Activated CD8-positive, alpha-beta memory T cell treated with anti-CD3 and anti-CD28 coated beads for 36 hours (primary cell): ENCODE measurements around the gene IFT74. TPM values are rescaled to one million over a fixed set of nuclear protein-coding genes. Genes with fewer than 3 reads are reported as not detected.

ENCODE experiments used
- CTCF ChIA-PET: fragments of 350-600 bp; sonication (Branson Sonifier 250); formaldehyde crosslinking; loops from one replicate; lab custom pipeline; 2021; ENCODE audit warnings: antibody characterized with exemption; lab: Charles Lee
- POLR2A ChIA-PET: fragments of 350-600 bp; sonication (Branson Sonifier 250); formaldehyde crosslinking; loops from one replicate; lab custom pipeline; 2021; ENCODE audit warnings: antibody characterized with exemption; lab: Charles Lee
- total RNA-seq, 2 experiments: library from RNA; stranded (reverse); gene quantifications; one replicate each; pipeline ENCODE4 v1.2.3, GENCODE V29; 2021

The IFT74 gene
- 10 to 100 TPM; 10.1 to 11.4 TPM for total RNA-seq

- ChIA-PET CTCF (interaction anchor here (1.0 kb wide), 1 partner anchor 9 kb away, joined by 3 read pairs; the partner anchor contains the start of gene PLAA), POLR2A (interaction anchor here (1.4 to 2.5 kb wide), 3 partner anchors 9 to 64 kb away, joined by 7 to 20 read pairs (median 11); partner anchors contain the start of genes CAAP1 and PLAA)
Measured at GRCh38 chr9:26955921-26956859, at the start of gene IFT74. Gene IFT74 (plus strand): TSS chr9:26956412. CDS start chr9:26961968, 5,556 bp downstream.

GRCh38 chr9:26913138-26913668 is 43.0 kb upstream of the IFT74 start:
- POLR2A ChIA-PET: no interaction called here
- CTCF ChIA-PET: no interaction called here

- ChIA-PET POLR2A (no interaction called here), CTCF (no interaction called here)
Measured at GRCh38 chr9:26919698-26920097, 36.5 kb upstream of the IFT74 start.

GRCh38 chr9:26925609-26926008 is 30.6 kb upstream of the IFT74 start:
- ChIA-PET POLR2A (no interaction called here), CTCF (no interaction called here)

- ChIA-PET POLR2A (no interaction called here), CTCF (no interaction called here)
Measured at GRCh38 chr9:26928902-26929495, 27.2 kb upstream of the IFT74 start.

- ChIA-PET POLR2A (no interaction called here), CTCF (no interaction called here)
Measured at GRCh38 chr9:26935847-26936246, 20.4 kb upstream of the IFT74 start.

GRCh38 chr9:26937816-26938371 is 18.3 kb upstream of the IFT74 start:
- CTCF ChIA-PET: interaction anchor here (0.8 kb wide), 1 partner anchor 46 kb away, joined by 3 read pairs; the partner anchor contains the start of gene CAAP1
- POLR2A ChIA-PET: no interaction called here

GRCh38 chr9:26939955-26940711 is 16.1 kb upstream of the IFT74 start:
- POLR2A ChIA-PET: interaction anchor here (0.7 kb wide), 1 partner anchor 67 kb away, joined by 5 read pairs; no protein-coding TSS in a partner anchor
- CTCF ChIA-PET: no interaction called here

- POLR2A ChIA-PET: no interaction called here
- CTCF ChIA-PET: no interaction called here
Measured at GRCh38 chr9:26940779-26941178, 15.4 kb upstream of the IFT74 start.

GRCh38 chr9:26945591-26945990 is 10.6 kb upstream of the IFT74 start:
- POLR2A ChIA-PET: interaction anchor here (1.0 to 2.6 kb wide), 2 partner anchors 10 to 53 kb away, joined by 3 to 20 read pairs; partner anchors contain the start of genes CAAP1 and IFT74
- CTCF ChIA-PET: no interaction called here

- ChIA-PET POLR2A (interaction anchor here (2.3 to 2.6 kb wide), 2 partner anchors 9 to 54 kb away, joined by 10 to 20 read pairs; partner anchors contain the start of genes CAAP1 and IFT74), CTCF (interaction anchor here (0.8 to 0.9 kb wide), 2 partner anchors 9 to 59 kb away, joined by 3 read pairs; no protein-coding TSS in a partner anchor)
Measured at GRCh38 chr9:26946753-26947727, 9.2 kb upstream of the IFT74 start, which contains the start of gene PLAA. Gene PLAA (minus strand): TSS chr9:26947242. CDS start chr9:26947045, 197 bp downstream.

GRCh38 chr9:26947736-26948135 is 8.5 kb upstream of the IFT74 start:
- POLR2A ChIA-PET: interaction anchor here (2.3 to 2.6 kb wide), 2 partner anchors 8 to 55 kb away, joined by 10 to 20 read pairs; partner anchors contain the start of genes CAAP1 and IFT74
- CTCF ChIA-PET: interaction anchor here (0.9 kb wide), 1 partner anchor 8 kb away, joined by 3 read pairs; no protein-coding TSS in a partner anchor

GRCh38 chr9:26949637-26950069 is 6.6 kb upstream of the IFT74 start:
- POLR2A ChIA-PET: no interaction called here
- CTCF ChIA-PET: no interaction called here

- ChIA-PET POLR2A (interaction anchor here (0.6 kb wide), 1 partner anchor 611 kb away, joined by 4 read pairs; no protein-coding TSS in a partner anchor), CTCF (no interaction called here)
Measured at GRCh38 chr9:26950521-26950920, 5.7 kb upstream of the IFT74 start.

- POLR2A ChIA-PET: no interaction called here
- CTCF ChIA-PET: no interaction called here
Measured at GRCh38 chr9:26951794-26952193, 4.4 kb upstream of the IFT74 start.

GRCh38 chr9:26954050-26954508 is 2.1 kb upstream of the IFT74 start:
- CTCF ChIA-PET: no interaction called here

More at GRCh38 chr9:26954050-26954508, 2.1 kb upstream of the IFT74 start:
- POLR2A ChIA-PET: no interaction called here
